ENCODE data around the gene CTRB1. TPM values are rescaled to one million over a fixed set of nuclear protein-coding genes. Genes with fewer than 3 reads are reported as not detected.

CTRB1 gene
- total RNA-seq, 4 donors from 2014 or later = not detected

DNA sequence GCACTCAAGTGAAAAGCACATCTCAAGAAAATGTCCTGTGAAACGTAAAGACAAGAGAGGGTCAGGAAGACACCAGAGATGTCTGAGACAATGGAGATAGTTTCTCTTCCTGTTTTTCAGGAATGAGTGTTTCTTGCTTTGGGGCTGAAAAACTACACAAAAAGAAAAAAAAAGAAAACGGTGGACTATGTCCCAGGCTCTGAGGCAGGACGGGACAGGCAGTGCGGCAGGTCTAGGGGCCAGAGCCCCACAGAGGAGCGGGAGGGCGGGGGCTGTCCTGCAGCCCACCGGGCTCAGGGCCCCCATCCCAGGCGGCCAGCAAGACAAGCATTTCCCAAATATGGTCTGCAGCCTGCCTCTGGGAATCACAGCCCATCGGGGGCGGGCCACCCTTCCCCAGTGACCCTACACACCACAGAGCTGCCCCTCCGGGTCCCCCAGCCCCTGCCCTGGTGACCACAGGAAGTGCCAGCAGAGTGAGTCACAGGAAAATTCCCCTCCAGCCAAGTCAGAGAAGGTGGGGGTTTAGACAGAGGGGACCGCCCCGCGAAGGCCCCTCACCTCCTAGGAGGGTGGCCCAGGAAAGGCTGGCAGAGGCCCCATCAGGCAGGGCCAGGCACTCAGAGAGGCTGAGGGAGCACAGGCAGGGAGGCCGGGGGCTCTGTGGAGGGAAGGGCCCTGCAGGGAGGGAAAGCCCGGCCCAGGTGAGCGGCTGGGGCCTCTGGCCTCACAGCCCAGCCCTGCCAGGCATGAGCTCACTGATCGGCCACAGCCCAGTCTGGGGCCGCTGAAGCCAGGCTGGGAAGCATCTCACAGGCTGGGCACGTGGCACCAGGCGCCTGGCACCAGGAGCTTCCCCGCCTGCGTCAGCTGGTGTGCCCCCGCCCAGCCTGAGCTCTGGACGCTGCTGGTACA, 26.3 kb downstream of the CTRB1 start:
- H3K4me3 ChIP-seq = peak overlapping the region in 2 of 4 donors; percentile 8 to 15
- no peaks in the 10 kb centered on the region for H3K9me3 ChIP-seq
- TF ChIP-seq, protein P1, sequence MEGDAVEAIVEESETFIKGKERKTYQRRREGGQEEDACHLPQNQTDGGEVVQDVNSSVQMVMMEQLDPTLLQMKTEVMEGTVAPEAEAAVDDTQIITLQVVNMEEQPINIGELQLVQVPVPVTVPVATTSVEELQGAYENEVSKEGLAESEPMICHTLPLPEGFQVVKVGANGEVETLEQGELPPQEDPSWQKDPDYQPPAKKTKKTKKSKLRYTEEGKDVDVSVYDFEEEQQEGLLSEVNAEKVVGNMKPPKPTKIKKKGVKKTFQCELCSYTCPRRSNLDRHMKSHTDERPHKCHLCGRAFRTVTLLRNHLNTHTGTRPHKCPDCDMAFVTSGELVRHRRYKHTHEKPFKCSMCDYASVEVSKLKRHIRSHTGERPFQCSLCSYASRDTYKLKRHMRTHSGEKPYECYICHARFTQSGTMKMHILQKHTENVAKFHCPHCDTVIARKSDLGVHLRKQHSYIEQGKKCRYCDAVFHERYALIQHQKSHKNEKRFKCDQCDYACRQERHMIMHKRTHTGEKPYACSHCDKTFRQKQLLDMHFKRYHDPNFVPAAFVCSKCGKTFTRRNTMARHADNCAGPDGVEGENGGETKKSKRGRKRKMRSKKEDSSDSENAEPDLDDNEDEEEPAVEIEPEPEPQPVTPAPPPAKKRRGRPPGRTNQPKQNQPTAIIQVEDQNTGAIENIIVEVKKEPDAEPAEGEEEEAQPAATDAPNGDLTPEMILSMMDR (IDR thresholded peaks at IDR 0.05) = no peak
- TF ChIP-seq POLR2A (IDR thresholded peaks at IDR 0.05) = peak in 1 of 2 donors; percentile 12
- peak overlapping the region; percentile 58 to 96 (median 92) for H3K27ac ChIP-seq
- peaks cover 0 to 37% (median 0%) of the 10 kb centered on the region in 3 donors for H3K36me3 ChIP-seq
- H3K27me3 ChIP-seq = no peaks in the 10 kb centered on the region
- peaks cover 2 to 68% (median 7%) of the 10 kb centered on the region in 4 donors for H3K4me1 ChIP-seq
- peak in 2 of 3 donors; percentile 75 to 80 for DNase-seq

DNA sequence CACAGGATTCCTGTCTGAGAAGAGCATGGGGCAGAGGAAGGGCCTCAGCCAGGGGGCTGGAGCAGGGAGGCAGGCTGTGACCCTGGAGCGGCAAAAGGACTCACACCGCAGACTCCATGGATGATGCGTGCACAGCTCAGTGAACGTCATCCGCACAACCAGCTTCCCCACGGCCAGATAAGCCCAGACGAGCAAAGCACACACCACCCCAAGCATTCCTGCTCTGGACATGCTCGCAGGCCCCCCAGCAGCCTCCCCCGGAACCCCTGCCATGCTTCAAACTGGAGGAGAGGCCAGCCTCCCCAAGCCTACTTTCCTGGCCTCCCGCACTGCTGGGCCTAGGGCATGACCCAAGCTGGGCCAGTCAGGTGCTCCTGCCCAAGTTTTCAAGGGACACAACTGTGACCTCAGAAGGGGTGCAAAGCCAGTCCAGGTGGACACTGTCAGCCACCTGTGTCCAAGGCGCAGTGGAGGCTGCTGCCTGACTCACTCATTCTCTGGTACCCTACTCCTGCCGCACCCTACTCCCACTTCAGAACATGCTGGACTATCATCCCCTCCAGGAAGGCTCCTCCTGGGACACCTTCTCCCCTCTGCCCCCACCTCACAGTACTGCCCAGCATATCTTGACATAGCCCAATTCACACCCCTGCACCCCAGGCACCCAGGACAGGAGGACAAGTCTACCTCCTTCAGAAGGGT, 27.9 kb downstream of the CTRB1 start:
- Histone ChIP-seq H3K4me3 (no peak overlapping the region), H3K27me3 (no peaks in the 10 kb centered on the region), H3K36me3 (peaks cover 0 to 28% (median 0%) of the 10 kb centered on the region in 3 donors), H3K27ac (peak overlapping the region in 3 of 4 donors; percentile 91 to 96 (median 93)), H3K4me1 (peaks cover 6 to 70% (median 11%) of the 10 kb centered on the region in 4 donors), H3K9me3 (no peaks in the 10 kb centered on the region)
- TF ChIP-seq POLR2A (IDR thresholded peaks at IDR 0.05) = no peak
- TF ChIP-seq, protein P1 (IDR thresholded peaks at IDR 0.05) = no peak
- DNase-seq = no peak

DNA sequence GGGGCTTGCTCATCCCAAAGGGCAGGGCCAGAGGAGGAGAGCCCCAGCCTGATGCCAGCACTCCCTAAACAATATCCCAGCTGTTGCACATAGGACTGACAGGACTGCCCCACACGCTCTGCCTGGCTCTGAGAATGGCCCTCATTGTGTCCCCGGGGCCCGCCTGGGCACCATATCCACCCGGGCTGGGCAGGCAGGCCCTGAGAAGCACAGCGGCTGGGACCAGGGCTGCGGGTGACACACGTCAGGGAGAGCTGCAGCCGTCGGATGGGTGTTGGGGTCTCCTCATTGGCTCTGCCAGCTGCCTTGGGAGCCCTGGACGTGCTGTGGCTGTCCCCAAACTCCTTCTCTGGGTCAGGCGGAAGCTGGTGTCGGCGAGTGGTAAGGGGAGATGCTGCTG, 28.5 kb downstream of the CTRB1 start:
- peak overlapping the region in 3 of 4 donors; percentile 91 to 96 (median 93) for H3K27ac ChIP-seq
- no peak overlapping the region for H3K4me3 ChIP-seq
- peaks cover 0 to 22% (median 0%) of the 10 kb centered on the region in 3 donors for H3K36me3 ChIP-seq
- TF ChIP-seq POLR2A (IDR thresholded peaks at IDR 0.05) = no peak
- TF ChIP-seq, protein P1 (IDR thresholded peaks at IDR 0.05) = no peak
- no peaks in the 10 kb centered on the region for H3K9me3 ChIP-seq
- peaks cover 11 to 76% (median 12%) of the 10 kb centered on the region in 4 donors for H3K4me1 ChIP-seq
- no peaks in the 10 kb centered on the region for H3K27me3 ChIP-seq
- no peak for DNase-seq

DNA sequence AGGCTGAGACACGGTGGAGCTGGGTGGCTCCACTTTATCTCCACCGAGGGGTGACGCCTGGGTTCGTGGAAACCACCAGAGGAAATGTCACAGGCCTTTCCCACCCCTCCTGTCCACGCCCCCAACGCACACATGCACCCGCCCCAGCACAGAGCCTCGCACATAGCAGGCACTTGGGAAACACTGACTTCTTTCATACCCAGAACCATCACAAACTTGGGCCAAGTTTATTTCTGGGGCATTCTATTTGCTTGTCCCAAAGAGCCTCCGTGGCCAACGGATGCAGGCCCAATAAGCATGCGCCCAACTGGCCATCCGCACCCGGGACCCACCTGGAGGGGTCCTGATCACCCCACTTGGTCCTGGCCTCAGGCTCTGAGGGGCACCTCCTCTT, 29.4 kb downstream of the CTRB1 start:
- peak overlapping the region in 3 of 4 donors; percentile 91 to 96 (median 93) for H3K27ac ChIP-seq
- TF ChIP-seq, protein P1 (IDR thresholded peaks at IDR 0.05) = no peak
- no peak for TF ChIP-seq POLR2A (IDR thresholded peaks at IDR 0.05)
- no peak overlapping the region for H3K4me3 ChIP-seq
- H3K36me3 ChIP-seq = peaks cover 0 to 13% (median 0%) of the 10 kb centered on the region in 3 donors
- no peaks in the 10 kb centered on the region for H3K9me3 ChIP-seq
- H3K4me1 ChIP-seq = peaks cover 12 to 85% (median 13%) of the 10 kb centered on the region in 4 donors
- DNase-seq = no peak
- no peaks in the 10 kb centered on the region for H3K27me3 ChIP-seq

DNA sequence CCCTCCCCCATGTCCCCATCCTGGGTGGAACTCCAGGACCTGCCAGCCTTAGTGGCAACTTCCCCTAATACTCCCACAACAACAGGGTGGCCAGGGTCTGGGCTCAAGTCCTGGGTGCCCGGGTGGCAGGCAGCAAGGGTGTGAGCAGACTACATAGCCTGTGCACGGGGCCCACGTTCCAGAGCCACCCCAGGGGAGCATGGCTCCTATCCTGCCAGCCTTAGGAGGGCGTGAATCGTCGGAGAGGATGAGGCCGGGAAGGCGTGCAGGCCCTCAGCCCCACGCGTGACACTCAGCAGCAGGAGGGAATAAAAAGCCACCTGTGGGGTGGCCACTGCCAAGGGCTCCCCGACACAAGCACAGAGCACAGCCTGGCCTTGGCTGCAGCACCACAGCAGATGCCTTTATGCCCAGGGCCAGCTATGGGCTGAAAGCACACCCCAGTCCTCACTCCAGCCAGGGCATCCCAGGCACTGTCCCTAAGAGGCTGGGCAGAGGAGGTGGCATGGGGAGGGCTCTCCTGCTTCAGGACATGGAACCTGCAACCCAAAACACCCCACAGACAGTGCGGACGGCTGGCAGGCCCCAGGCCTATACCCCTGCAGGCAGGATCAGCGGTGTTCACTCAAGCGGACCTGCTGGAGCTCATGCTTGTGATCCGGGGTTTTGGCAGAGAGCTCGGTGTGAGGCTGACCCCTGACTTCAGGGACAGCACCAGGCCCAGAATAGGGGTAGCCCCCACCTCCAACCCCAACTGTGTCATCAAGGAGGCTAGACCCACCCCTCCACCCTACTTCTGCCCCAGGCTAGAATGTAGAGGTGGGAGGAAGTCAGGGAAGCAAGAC, 30.0 kb downstream of the CTRB1 start:
- TF ChIP-seq, protein P1 (IDR thresholded peaks at IDR 0.05) = no peak
- TF ChIP-seq POLR2A (IDR thresholded peaks at IDR 0.05) = no peak
- no peak for DNase-seq
- peaks cover 0 to 7% (median 0%) of the 10 kb centered on the region in 3 donors for H3K36me3 ChIP-seq
- no peaks in the 10 kb centered on the region for H3K9me3 ChIP-seq
- peak overlapping the region in 2 of 4 donors; percentile 77 to 88 for H3K4me3 ChIP-seq
- H3K27me3 ChIP-seq = no peaks in the 10 kb centered on the region
- H3K4me1 ChIP-seq = peaks cover 12 to 86% (median 13%) of the 10 kb centered on the region in 4 donors
- H3K27ac ChIP-seq = peak overlapping the region in 3 of 4 donors; percentile 93 to 97 (median 96)

Data from Peyer's patch (tissue), 4 donors.